HUES6 (cell line): ENCODE results near the gene MALL.
A peak's percentile ranks its signal among the peaks of the same experiment; 100 is the strongest.
"Not testable (repeated sequence)": the region's sequence is repeated elsewhere in the genome, so short reads cannot be mapped to it uniquely, and the experiment has no call there.

Source experiments
- H3K27ac ChIP-seq: 2 replicates; pipeline ENCODE4 v1.7.0; 2013; ENCODE audit warnings: low read depth, mild to moderate bottlenecking, low read length, inconsistent platforms
- H3K27me3 ChIP-seq: 2 replicates; pipeline ENCODE4 v1.6.1; 2013; ENCODE audit warnings: low read length; ENCODE audit not compliant: control insufficient read depth, insufficient read depth
- H3K36me3 ChIP-seq: 2 replicates; pipeline ENCODE4 v1.6.1; 2013; ENCODE audit warnings: low read length; ENCODE audit not compliant: control insufficient read depth, insufficient read depth
- H3K4me1 ChIP-seq: 2 replicates; pipeline ENCODE4 v1.6.1; 2013; ENCODE audit warnings: low read length; ENCODE audit not compliant: control insufficient read depth, insufficient read depth
- H3K4me3 ChIP-seq: 2 replicates; pipeline ENCODE4 v1.5.1; 2013; ENCODE audit warnings: low read depth, low read length
- H3K9ac ChIP-seq: one replicate; pipeline ENCODE4 v1.6.1; 2013; ENCODE audit warnings: mild to moderate bottlenecking, low read length
- H3K9me3 ChIP-seq: 2 replicates; pipeline ENCODE4 v1.6.1; 2013; ENCODE audit warnings: low read depth, low read length; ENCODE audit not compliant: control insufficient read depth, insufficient read depth

MALL gene

GRCh38 chr2:110104025-110104771 is 11.4 kb downstream of the MALL start:
- Histone ChIP-seq H3K4me1 (peaks cover 14% of the 10 kb centered on the region; the same call in 1 of the 2 replicates), H3K27me3 (no peaks in the 10 kb centered on the region), H3K9ac (no peak overlapping the region), H3K27ac (no peak overlapping the region), H3K36me3 (no peaks in the 10 kb centered on the region), H3K9me3 (peaks cover 2% of the 10 kb centered on the region; the same call in 1 of the 2 replicates), H3K4me3 (no peak overlapping the region)

- peaks cover 14% of the 10 kb centered on the region; the same call in 1 of the 2 replicates for H3K4me1 ChIP-seq
- no peak overlapping the region for H3K27ac ChIP-seq
- no peak overlapping the region for H3K9ac ChIP-seq
- no peak overlapping the region for H3K4me3 ChIP-seq
- H3K27me3 ChIP-seq: no peaks in the 10 kb centered on the region
- H3K9me3 ChIP-seq: peaks cover 2% of the 10 kb centered on the region; the same call in 1 of the 2 replicates
- no peaks in the 10 kb centered on the region for H3K36me3 ChIP-seq
Observed at GRCh38 chr2:110103061-110103961, 12.3 kb downstream of the MALL start.

GRCh38 chr2:110101901-110102803 is 13.5 kb downstream of the MALL start:
- H3K4me3 ChIP-seq: no peak overlapping the region
- H3K4me1 ChIP-seq: peaks cover 14% of the 10 kb centered on the region; the same call in 1 of the 2 replicates
- no peak overlapping the region for H3K27ac ChIP-seq
- no peak overlapping the region for H3K9ac ChIP-seq
- no peaks in the 10 kb centered on the region for H3K36me3 ChIP-seq
- no peaks in the 10 kb centered on the region for H3K27me3 ChIP-seq
- peaks cover under 1% of the 10 kb centered on the region; the same call in 1 of the 2 replicates for H3K9me3 ChIP-seq

GRCh38 chr2:110101280-110101844 is 14.3 kb downstream of the MALL start:
- Histone ChIP-seq H3K9ac (peak overlapping the region; percentile 10), H3K27ac (no peak overlapping the region; the same call in 1 of the 2 replicates), H3K4me1 (peaks cover 14% of the 10 kb centered on the region; the same call in 1 of the 2 replicates)

GRCh38 chr2:110100880-110101279 is 14.7 kb downstream of the MALL start:
- not testable (repeated sequence) for H3K9me3 ChIP-seq, H3K36me3 ChIP-seq, H3K27ac ChIP-seq, H3K4me3 ChIP-seq, H3K27me3 ChIP-seq
- peaks cover 14% of the 10 kb centered on the region; the same call in 1 of the 2 replicates for H3K4me1 ChIP-seq
- peak overlapping the region; percentile 10 for H3K9ac ChIP-seq

More at GRCh38 chr2:110101280-110101844, 14.3 kb downstream of the MALL start:
- no peaks in the 10 kb centered on the region for H3K36me3 ChIP-seq
- no peaks in the 10 kb centered on the region for H3K9me3 ChIP-seq
- H3K4me3 ChIP-seq: no peak overlapping the region
- H3K27me3 ChIP-seq: no peaks in the 10 kb centered on the region

- Histone ChIP-seq H3K9ac (no peak overlapping the region), H3K9me3 (no peaks in the 10 kb centered on the region), H3K27ac (no peak overlapping the region), H3K4me1 (peaks cover 14% of the 10 kb centered on the region; the same call in 1 of the 2 replicates), H3K27me3 (no peaks in the 10 kb centered on the region), H3K4me3 (no peak overlapping the region), H3K36me3 (no peaks in the 10 kb centered on the region)
Observed at GRCh38 chr2:110100480-110100879, 15.1 kb downstream of the MALL start.

GRCh38 chr2:110099471-110100225 is 16.0 kb downstream of the MALL start:
- Histone ChIP-seq H3K4me1 (peaks cover 14% of the 10 kb centered on the region; the same call in 1 of the 2 replicates), H3K27ac (no peak overlapping the region), H3K36me3 (no peaks in the 10 kb centered on the region), H3K9ac (no peak overlapping the region), H3K27me3 (no peaks in the 10 kb centered on the region), H3K9me3 (no peaks in the 10 kb centered on the region), H3K4me3 (no peak overlapping the region)

GRCh38 chr2:110099038-110099425 is 16.6 kb downstream of the MALL start:
- H3K4me3 ChIP-seq: no peak overlapping the region
- no peaks in the 10 kb centered on the region for H3K27me3 ChIP-seq
- no peaks in the 10 kb centered on the region for H3K36me3 ChIP-seq
- no peak overlapping the region for H3K27ac ChIP-seq
- no peaks in the 10 kb centered on the region for H3K9me3 ChIP-seq
- no peak overlapping the region for H3K9ac ChIP-seq
- H3K4me1 ChIP-seq: peaks cover 14% of the 10 kb centered on the region; the same call in 1 of the 2 replicates

- H3K27ac ChIP-seq: no peak overlapping the region
- peaks cover 14% of the 10 kb centered on the region; the same call in 1 of the 2 replicates for H3K4me1 ChIP-seq
Observed at GRCh38 chr2:110097506-110098220, 18.0 kb downstream of the MALL start.

More at GRCh38 chr2:110097506-110098220, 18.0 kb downstream of the MALL start:
- Histone ChIP-seq H3K9ac (no peak overlapping the region), H3K4me3 (no peak overlapping the region), H3K27me3 (no peaks in the 10 kb centered on the region), H3K36me3 (no peaks in the 10 kb centered on the region), H3K9me3 (no peaks in the 10 kb centered on the region)
